HG03045 (cell line): ENCODE data around the gene NT5C.
A peak's percentile ranks its signal among the peaks of the same experiment; 100 is the strongest.

Source experiments
- ATAC-seq: cut with Tn5 transposase; IDR thresholded peaks from one replicate; pipeline ENCODE4 v1.9.1; 2021; ENCODE audit warnings: mild to moderate bottlenecking, moderate library complexity; ENCODE audit not compliant: unreplicated experiment

NT5C gene

GRCh38 chr17:75118307-75118706, 13.2 kb downstream of the NT5C start:
- ATAC-seq, result no peak

DNA sequence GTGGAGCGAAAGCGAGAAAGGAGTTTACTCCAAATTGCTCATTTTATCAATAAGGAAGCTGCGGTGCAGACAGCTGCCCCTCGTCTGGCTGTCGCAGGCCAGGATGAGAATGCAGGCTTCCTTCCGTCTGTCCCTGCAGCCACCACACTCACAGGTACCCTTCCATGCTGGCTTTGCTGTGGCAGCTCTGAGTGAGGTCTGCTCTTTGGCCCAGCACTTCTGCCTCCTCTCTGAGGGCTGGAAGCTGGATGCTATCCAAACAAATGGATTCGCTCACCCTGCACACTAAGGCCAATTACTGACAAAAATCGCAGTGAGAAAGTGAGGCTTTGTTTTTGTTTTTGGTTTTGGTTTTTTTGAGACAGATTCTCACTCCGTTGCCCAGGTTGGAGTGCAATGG, 14.8 kb downstream of the NT5C start:
- no peak for ATAC-seq

DNA sequence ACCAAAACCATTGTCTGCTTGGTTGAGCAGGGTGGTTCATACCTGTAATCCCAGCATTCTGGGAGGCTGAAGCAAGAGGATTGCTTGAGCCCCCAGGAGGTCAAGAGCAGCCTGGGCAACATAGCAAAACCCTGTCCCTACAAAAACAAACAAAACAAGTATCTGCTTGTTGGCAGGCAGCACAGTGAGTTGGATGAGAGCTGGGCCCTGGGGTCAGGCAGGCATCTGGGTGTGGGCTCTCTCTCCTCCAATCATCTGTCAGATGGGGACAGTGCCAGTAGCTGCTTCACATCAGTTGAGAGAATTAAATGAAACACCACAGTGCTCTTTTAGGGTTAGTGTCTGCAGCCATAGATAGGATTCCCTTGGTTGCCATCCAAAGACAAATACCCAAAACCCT, 16.0 kb downstream of the NT5C start:
- no peak for ATAC-seq

DNA sequence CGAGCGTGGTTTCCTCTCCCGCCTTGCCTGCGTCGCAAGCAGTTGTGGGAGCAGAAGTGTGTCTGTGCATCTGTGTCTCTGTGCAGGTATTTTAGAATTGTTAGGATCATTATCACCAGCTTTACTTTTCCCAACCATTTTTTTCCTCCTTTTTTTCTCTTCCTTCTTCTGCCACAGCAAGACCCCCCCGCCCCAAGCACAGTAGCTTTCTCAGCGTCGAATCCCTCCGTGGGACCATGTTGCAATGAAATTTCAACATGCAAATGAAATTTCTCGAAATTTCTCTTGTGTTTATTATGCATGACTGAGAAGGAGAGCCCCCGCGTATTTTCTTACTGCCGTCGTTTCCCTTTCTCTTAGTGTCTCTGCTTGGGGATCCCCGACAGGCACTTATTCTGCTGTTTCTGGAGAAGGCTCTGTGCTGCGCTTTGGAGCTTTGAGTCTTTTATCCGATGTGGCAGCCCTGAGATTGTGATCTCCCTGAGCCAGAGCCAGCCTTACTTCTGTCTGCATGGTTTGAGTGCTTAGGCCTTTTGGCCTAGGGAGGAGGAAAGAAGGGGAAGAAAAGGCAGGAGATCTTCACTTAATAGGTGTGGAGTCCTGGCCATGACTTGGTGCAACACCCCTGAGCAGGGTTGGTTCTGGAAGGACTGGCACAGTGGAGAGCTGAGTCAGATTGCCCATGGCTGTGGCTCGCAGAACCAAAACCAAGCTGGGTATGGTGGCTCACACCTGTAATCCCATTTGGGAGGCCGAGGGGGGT, 16.8 kb downstream of the NT5C start:
- no peak for ATAC-seq

DNA sequence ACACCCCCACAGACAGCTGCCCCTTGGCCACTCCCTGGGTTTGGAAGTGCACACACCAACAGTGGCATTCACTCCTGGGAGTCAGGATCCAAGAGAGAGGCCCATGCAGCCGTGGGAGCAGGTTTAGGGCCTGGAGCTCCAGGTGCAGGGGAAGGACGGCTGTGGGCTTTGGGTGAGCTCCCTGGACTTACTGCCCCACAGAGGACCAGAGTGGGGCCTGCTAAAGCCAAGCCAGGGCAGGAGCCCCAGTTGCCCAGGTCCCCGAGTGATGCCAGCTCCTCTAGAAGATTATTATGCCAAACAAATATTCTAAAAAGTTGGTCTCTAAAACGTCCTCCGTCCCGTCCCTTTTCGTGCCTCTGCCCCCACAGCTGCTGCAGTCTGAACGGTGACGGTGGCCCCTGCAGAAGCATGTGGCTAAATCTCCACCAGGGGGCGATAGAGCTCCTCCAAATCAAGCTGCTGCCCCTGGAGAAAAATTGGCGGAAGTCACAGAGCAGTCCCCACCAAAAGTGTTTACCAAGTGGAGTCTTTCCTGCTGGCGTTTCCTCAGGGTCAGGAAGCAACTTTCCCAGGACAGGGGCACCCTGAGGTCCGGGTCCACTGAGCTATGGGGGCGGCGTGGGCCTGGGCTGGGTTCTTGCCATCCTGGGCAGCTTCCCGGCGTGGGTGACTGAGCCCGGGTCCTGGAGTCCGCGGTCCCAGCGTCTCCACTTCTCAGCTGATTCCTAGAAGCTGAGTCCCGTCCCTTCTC, 17.6 kb downstream of the NT5C start:
- no peak for ATAC-seq

DNA sequence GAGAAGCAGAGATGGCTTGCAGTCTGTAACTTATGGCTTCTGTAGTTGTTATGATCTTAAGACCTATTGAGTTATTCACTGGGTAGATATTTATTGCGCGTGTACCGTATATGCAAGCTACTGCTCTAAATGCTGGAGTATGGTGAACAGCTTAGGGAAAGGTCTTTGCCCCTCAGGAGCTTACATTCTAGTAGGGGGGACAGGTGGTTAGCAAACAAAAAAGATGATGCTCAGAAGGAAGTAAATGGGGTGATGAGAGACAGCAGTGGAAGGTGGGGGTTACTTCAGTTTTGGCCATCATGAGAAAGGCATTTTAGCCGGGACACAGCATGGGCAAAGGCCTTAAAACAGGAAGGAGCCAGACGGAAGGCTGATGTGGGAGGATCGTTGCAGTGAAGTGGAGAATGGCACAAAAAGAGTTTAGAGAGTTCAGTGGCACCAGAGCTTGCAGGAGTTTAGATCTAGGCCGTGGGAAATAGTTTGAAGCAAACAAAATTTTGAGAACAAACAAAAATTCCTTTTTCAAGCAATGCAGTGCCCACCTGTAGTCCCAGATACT, 19.7 kb downstream of the NT5C start:
- no peak for ATAC-seq

GRCh38 chr17:75110234-75110937, 21.2 kb downstream of the NT5C start:
- no peak for ATAC-seq

GRCh38 chr17:75109407-75110233, 21.9 kb downstream of the NT5C start, which contains the start of gene ARMC7:
ARMC7 (plus strand) TSS chr17:75109969; CDS start chr17:75110289, 320 bp downstream.
- ATAC-seq, result peak; percentile 72

- ATAC-seq, result no peak
Observed at GRCh38 chr17:75109046-75109406, 22.5 kb downstream of the NT5C start.

GRCh38 chr17:75108193-75108592, 23.3 kb downstream of the NT5C start:
- ATAC-seq, result no peak

GRCh38 chr17:75105126-75106080, 26.1 kb downstream of the NT5C start:
- ATAC-seq, result no peak

- no peak for ATAC-seq
Observed at GRCh38 chr17:75103601-75104554, 27.7 kb downstream of the NT5C start.

GRCh38 chr17:75102385-75102821, 29.1 kb downstream of the NT5C start:
- no peak for ATAC-seq

DNA sequence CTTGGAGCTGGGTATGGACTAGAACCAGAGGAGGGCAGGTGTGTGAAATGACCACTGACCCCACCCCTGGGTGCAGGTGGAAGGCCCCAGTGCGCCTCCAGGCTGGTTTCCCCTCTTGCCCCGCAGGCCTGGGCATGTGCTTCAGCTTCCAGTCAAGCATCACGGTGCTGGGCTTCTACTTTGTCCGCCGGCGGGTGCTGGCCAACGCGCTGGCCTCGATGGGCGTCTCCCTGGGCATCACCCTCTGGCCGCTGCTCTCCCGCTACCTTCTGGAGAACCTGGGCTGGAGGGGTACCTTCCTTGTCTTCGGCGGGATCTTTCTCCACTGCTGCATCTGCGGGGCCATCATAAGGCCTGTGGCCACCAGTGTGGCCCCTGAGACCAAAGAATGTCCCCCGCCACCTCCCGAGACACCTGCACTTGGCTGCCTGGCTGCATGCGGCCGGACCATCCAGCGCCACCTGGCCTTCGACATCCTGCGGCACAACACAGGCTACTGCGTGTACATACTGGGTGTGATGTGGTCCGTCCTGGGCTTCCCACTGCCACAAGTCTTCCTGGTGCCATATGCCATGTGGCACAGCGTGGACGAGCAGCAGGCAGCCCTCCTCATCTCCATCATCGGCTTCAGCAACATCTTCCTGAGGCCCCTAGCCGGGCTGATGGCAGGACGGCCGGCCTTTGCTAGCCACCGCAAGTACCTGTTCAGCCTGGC, 31.5 kb downstream of the NT5C start:
- ATAC-seq, result no peak

DNA sequence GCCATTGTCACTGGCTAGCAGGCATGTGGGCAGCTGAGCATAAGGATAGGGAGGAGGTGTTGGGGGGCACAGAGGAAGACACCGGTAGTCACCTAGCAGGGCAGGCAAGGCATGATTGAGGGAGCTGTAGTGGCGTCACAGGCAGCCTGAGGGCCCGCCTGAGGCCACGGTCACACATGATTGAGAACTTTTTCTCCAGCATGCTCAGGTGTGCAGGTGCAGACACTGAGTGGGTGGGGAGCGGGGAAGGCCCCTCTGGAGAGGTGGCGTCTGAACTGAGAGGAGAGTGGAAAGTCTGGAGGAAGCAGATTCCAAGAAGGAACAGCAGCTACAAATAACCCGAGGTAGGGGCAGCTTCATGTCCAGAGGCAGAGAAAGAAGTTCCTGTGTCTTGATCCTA, 32.7 kb downstream of the NT5C start:
- ATAC-seq, result no peak

- ATAC-seq, result no peak
Observed at GRCh38 chr17:75097865-75098264, 33.7 kb downstream of the NT5C start.

- no peak for ATAC-seq
Observed at GRCh38 chr17:75096082-75096625, 35.4 kb downstream of the NT5C start.
